Adipocyte (in vitro differentiated cells): ENCODE results near the gene PDSS2.
"Not testable (repeated sequence)": the region's sequence is repeated elsewhere in the genome, so short reads cannot be mapped to it uniquely, and the experiment has no call there.

Experiments used
- DNase-seq: peaks from one replicate; pipeline ENCODE4 v3.0.0-alpha.2; 2015; ENCODE audit warnings: low read depth
- H3K27me3 ChIP-seq: replicated peaks from 2 replicates; pipeline ENCODE4 v1.7.0; 2013; ENCODE audit warnings: mild to moderate bottlenecking, low read length, moderate library complexity; ENCODE audit not compliant: control insufficient read depth, insufficient read depth
- H3K36me3 ChIP-seq: 2 replicates; pipeline ENCODE4 v1.7.0; 2013; ENCODE audit warnings: low read length, mild to moderate bottlenecking, moderate library complexity; ENCODE audit not compliant: control insufficient read depth, insufficient read depth, severe bottlenecking
- H3K4me1 ChIP-seq: 2 replicates; pipeline ENCODE4 v1.7.0; 2013; ENCODE audit warnings: mild to moderate bottlenecking, low read length, moderate library complexity; ENCODE audit not compliant: control insufficient read depth, insufficient read depth
- H3K4me3 ChIP-seq: 2 replicates; pipeline ENCODE4 v1.7.0; 2013; ENCODE audit warnings: mild to moderate bottlenecking, low read length, moderate library complexity
- H3K9ac ChIP-seq: 2 replicates; pipeline ENCODE4 v1.7.0; 2013; ENCODE audit warnings: mild to moderate bottlenecking, low read length, moderate library complexity
- H3K9me3 ChIP-seq: 2 replicates; pipeline ENCODE4 v1.7.0; 2013; ENCODE audit warnings: mild to moderate bottlenecking, low read length, moderate library complexity; ENCODE audit not compliant: control insufficient read depth

Gene PDSS2

GRCh38 chr6:107140581-107140980 is 318.8 kb downstream of the PDSS2 start:
- Histone ChIP-seq H3K9me3 (no peaks in the 10 kb centered on the region), H3K4me1 (peaks cover 5% of the 10 kb centered on the region), H3K27me3 (no peaks in the 10 kb centered on the region), H3K9ac (no peak overlapping the region), H3K4me3 (no peak overlapping the region), H3K36me3 (no peaks in the 10 kb centered on the region)
- DNase-seq, result no peak

- H3K9ac ChIP-seq, DNase-seq, H3K36me3 ChIP-seq, H3K4me3 ChIP-seq, H3K4me1 ChIP-seq, H3K9me3 ChIP-seq, H3K27me3 ChIP-seq: not testable (repeated sequence)
Observed at GRCh38 chr6:107136324-107136723, 323.0 kb downstream of the PDSS2 start.

GRCh38 chr6:107135048-107135680 is 324.2 kb downstream of the PDSS2 start:
- not testable (repeated sequence) for H3K4me3 ChIP-seq, H3K36me3 ChIP-seq, H3K9me3 ChIP-seq, H3K27me3 ChIP-seq, H3K9ac ChIP-seq, DNase-seq, H3K4me1 ChIP-seq

- H3K4me1 ChIP-seq, result peaks cover 13% of the 10 kb centered on the region
- no peaks in the 10 kb centered on the region for H3K27me3 ChIP-seq
- no peak overlapping the region for H3K9ac ChIP-seq
- no peak overlapping the region for H3K4me3 ChIP-seq
- no peaks in the 10 kb centered on the region for H3K36me3 ChIP-seq
- DNase-seq, result peak; percentile 81
- H3K9me3 ChIP-seq, result no peaks in the 10 kb centered on the region
Observed at GRCh38 chr6:107132330-107132954, 326.9 kb downstream of the PDSS2 start.

GRCh38 chr6:107129370-107129925 is 329.9 kb downstream of the PDSS2 start:
- Histone ChIP-seq H3K9me3 (no peaks in the 10 kb centered on the region), H3K4me3 (no peak overlapping the region), H3K36me3 (no peaks in the 10 kb centered on the region), H3K9ac (no peak overlapping the region), H3K4me1 (peaks cover 17% of the 10 kb centered on the region), H3K27me3 (no peaks in the 10 kb centered on the region)
- DNase-seq, result no peak

GRCh38 chr6:107128577-107128976 is 330.8 kb downstream of the PDSS2 start:
- H3K9me3 ChIP-seq, result no peaks in the 10 kb centered on the region
- H3K9ac ChIP-seq, result no peak overlapping the region
- H3K36me3 ChIP-seq, result no peaks in the 10 kb centered on the region
- H3K27me3 ChIP-seq, result no peaks in the 10 kb centered on the region
- H3K4me1 ChIP-seq, result peaks cover 17% of the 10 kb centered on the region
- DNase-seq, result no peak
- no peak overlapping the region for H3K4me3 ChIP-seq

- DNase-seq, result peak; percentile 63
- H3K27me3 ChIP-seq, result no peaks in the 10 kb centered on the region
Observed at GRCh38 chr6:107128175-107128574, 331.2 kb downstream of the PDSS2 start.

GRCh38 chr6:107125771-107126170 is 333.6 kb downstream of the PDSS2 start:
- H3K4me3 ChIP-seq, result no peak overlapping the region
- H3K9ac ChIP-seq, result no peak overlapping the region
- no peaks in the 10 kb centered on the region for H3K36me3 ChIP-seq
- no peaks in the 10 kb centered on the region for H3K9me3 ChIP-seq
- H3K4me1 ChIP-seq, result peaks cover 17% of the 10 kb centered on the region
- no peaks in the 10 kb centered on the region for H3K27me3 ChIP-seq
- no peak for DNase-seq

More at GRCh38 chr6:107128175-107128574, 331.2 kb downstream of the PDSS2 start:
- peaks cover 17% of the 10 kb centered on the region for H3K4me1 ChIP-seq
- peak overlapping the region; percentile 27 for H3K4me3 ChIP-seq
- H3K9me3 ChIP-seq, result no peaks in the 10 kb centered on the region
- no peak overlapping the region for H3K9ac ChIP-seq
- H3K36me3 ChIP-seq, result no peaks in the 10 kb centered on the region

- H3K36me3 ChIP-seq, result no peaks in the 10 kb centered on the region
- no peak overlapping the region for H3K9ac ChIP-seq
- DNase-seq, result no peak
- H3K9me3 ChIP-seq, result no peaks in the 10 kb centered on the region
- H3K4me1 ChIP-seq, result peaks cover 17% of the 10 kb centered on the region
- no peaks in the 10 kb centered on the region for H3K27me3 ChIP-seq
- no peak overlapping the region for H3K4me3 ChIP-seq
Observed at GRCh38 chr6:107124934-107125348, 334.4 kb downstream of the PDSS2 start.

GRCh38 chr6:107123501-107123900 is 335.9 kb downstream of the PDSS2 start:
- Histone ChIP-seq H3K4me1 (peaks cover 14% of the 10 kb centered on the region), H3K9me3 (no peaks in the 10 kb centered on the region), H3K27me3 (no peaks in the 10 kb centered on the region), H3K36me3 (no peaks in the 10 kb centered on the region), H3K9ac (no peak overlapping the region), H3K4me3 (no peak overlapping the region)
- DNase-seq, result no peak

- Histone ChIP-seq H3K4me3 (no peak overlapping the region), H3K27me3 (no peaks in the 10 kb centered on the region), H3K9ac (no peak overlapping the region), H3K36me3 (no peaks in the 10 kb centered on the region), H3K4me1 (peaks cover 6% of the 10 kb centered on the region), H3K9me3 (no peaks in the 10 kb centered on the region)
- no peak for DNase-seq
Observed at GRCh38 chr6:107122748-107123147, 336.6 kb downstream of the PDSS2 start.
